Measurements from ENCODE around the gene TCF7L2. TPM values are rescaled to one million over a fixed set of nuclear protein-coding genes. Genes with fewer than 3 reads are reported as not detected.

Gene TCF7L2
- total and polyA plus RNA-seq, 9 of the 15 experiments (the other 6 are each of a cell fraction or from before 2014, with no cell fraction given): 0.32 to 2.8 (median 0.92) TPM

DNA sequence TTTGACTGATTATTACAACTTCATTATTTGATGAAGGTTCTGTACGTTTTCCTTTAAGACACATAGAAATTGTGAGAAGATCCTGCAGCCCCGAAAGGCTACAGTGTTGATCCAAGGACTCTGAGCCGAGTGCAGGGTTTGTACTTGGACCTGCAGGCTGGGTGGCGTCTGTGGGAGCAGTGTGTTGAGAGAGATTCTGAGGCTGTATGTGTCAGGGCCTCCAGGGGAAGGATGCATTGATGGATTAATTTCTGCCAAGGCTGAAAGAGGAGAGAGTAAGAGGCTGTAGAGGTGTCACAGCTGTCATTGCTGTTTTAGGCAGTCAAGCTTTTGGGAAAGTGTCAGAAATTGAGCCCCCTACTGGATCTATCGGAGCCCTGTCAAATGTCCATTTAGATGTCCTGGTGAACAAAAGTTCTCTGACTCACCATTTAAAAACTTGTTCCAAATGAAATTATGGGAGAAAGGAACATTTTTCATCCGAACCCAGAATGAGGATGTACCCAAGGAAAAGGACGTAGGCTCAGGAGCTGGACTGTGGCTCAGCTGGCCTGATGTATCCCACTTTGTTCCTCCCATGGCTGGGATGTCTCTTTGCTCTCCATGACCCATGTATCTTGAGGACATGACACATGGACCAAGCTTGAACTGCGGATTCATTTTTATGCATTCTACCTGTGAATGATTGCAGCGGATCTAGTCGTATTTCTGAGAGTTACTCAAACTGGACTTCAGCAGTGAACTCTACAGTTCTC is 102.2 kb downstream of the TCF7L2 start:
- no peaks in the 10 kb centered on the region for H4K20me1 ChIP-seq (replicated peaks; ENCODE audit: control insufficient read depth, insufficient read depth, low read length)
- in situ Hi-C loops (cut with MboI): no loop called here
- no peak overlapping the region for H3K4me2 ChIP-seq (ENCODE audit: insufficient read depth, low read length)
- peaks cover 0 to 7% of the 10 kb centered on the region in 2 experiments; a peak in 4 of 5 replicates for H3K4me1 ChIP-seq (replicated peaks in 1 of 2; ENCODE audit: control insufficient read depth in 2 of 2, insufficient read depth in 2 of 2, low read length in 2 of 2)
- intact Hi-C loops (cut with micrococcal nuclease): no loop called here
- FAIRE-seq (peak; percentile 66), DNase-seq (ENCODE audit: extremely low read depth in 1 of 4, low spot score in 3 of 4) (peak in 3 of 4 experiments; percentile 16 to 31 (median 24)), ATAC-seq (peak; percentile 85)
- BruUV-seq (replicated peaks): no TSS peak
- no peaks in the 10 kb centered on the region for H3K36me3 ChIP-seq (ENCODE audit: control insufficient read depth, insufficient read depth, low read length)
- H3K9ac ChIP-seq (ENCODE audit: insufficient read depth in 1 of 2, low read depth in 2 of 2, low read length in 2 of 2): no peak overlapping the region
- ChIA-PET POLR2A (interaction anchor here (0.6 to 0.8 kb wide), 2 partner anchors 301 to 518 kb away, joined by 3 read pairs; no protein-coding TSS in a partner anchor), CTCF (ENCODE audit: low intra/inter-chr PET ratio) (no interaction called here)
- H3K9me1 ChIP-seq (ENCODE audit: control insufficient read depth, insufficient read depth, low read length): no peaks in the 10 kb centered on the region
- H3K27me3 ChIP-seq (ENCODE audit: control insufficient read depth in 2 of 2, insufficient read depth in 2 of 2, low read length in 2 of 2): peaks cover 0 to 16% of the 10 kb centered on the region in 2 experiments; a peak in 3 of 5 replicates
- no peak overlapping the region for H3K4me3 ChIP-seq
- no peaks in the 10 kb centered on the region for H3K9me3 ChIP-seq (replicated peaks; ENCODE audit: control insufficient read depth, insufficient read depth, low read depth, low read length)
- no peak overlapping the region for H3K27ac ChIP-seq (ENCODE audit: extremely low read depth, low read depth, low read length)
- no peak overlapping the region for H2AFZ ChIP-seq (ENCODE audit: low read depth, low read length)
- 35% methylated on average over 10 of the region's 10 CpGs for WGBS (ENCODE audit: insufficient coverage, low coverage, missing lambda C conversion rate)
- H3K79me2 ChIP-seq (ENCODE audit: control insufficient read depth, insufficient read depth, low read length): no peaks in the 10 kb centered on the region
- TF ChIP-seq, protein P1, sequence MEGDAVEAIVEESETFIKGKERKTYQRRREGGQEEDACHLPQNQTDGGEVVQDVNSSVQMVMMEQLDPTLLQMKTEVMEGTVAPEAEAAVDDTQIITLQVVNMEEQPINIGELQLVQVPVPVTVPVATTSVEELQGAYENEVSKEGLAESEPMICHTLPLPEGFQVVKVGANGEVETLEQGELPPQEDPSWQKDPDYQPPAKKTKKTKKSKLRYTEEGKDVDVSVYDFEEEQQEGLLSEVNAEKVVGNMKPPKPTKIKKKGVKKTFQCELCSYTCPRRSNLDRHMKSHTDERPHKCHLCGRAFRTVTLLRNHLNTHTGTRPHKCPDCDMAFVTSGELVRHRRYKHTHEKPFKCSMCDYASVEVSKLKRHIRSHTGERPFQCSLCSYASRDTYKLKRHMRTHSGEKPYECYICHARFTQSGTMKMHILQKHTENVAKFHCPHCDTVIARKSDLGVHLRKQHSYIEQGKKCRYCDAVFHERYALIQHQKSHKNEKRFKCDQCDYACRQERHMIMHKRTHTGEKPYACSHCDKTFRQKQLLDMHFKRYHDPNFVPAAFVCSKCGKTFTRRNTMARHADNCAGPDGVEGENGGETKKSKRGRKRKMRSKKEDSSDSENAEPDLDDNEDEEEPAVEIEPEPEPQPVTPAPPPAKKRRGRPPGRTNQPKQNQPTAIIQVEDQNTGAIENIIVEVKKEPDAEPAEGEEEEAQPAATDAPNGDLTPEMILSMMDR (IDR thresholded peaks at IDR 0.05 in 2 of 3, conservative IDR thresholded peaks at IDR 0.05 in 1 of 3; ENCODE audit: insufficient read depth in 2 of 3, low read depth in 1 of 3, low read length in 3 of 3): peak in 2 of 3 experiments; percentile 31 to 34; a peak in 1 of 6 replicates
- TF ChIP-seq, protein P2, sequence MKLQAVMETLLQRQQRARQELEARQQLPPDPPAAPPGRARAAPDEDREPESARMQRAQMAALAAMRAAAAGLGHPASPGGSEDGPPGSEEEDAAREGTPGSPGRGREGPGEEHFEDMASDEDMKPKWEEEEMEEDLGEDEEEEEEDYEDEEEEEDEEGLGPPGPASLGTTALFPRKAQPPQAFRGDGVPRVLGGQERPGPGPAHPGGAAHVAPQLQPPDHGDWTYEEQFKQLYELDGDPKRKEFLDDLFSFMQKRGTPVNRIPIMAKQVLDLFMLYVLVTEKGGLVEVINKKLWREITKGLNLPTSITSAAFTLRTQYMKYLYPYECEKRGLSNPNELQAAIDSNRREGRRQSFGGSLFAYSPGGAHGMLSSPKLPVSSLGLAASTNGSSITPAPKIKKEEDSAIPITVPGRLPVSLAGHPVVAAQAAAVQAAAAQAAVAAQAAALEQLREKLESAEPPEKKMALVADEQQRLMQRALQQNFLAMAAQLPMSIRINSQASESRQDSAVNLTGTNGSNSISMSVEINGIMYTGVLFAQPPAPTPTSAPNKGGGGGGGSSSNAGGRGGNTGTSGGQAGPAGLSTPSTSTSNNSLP (IDR thresholded peaks at IDR 0.05; ENCODE audit: borderline replicate concordance, low read depth, low read length): no peak
- TF ChIP-seq KAT2B (IDR thresholded peaks at IDR 0.05; ENCODE audit: low read depth, low read length): no peak
- TF ChIP-seq EHMT2 (IDR thresholded peaks at IDR 0.05): no peak
- TF ChIP-seq, protein P3, sequence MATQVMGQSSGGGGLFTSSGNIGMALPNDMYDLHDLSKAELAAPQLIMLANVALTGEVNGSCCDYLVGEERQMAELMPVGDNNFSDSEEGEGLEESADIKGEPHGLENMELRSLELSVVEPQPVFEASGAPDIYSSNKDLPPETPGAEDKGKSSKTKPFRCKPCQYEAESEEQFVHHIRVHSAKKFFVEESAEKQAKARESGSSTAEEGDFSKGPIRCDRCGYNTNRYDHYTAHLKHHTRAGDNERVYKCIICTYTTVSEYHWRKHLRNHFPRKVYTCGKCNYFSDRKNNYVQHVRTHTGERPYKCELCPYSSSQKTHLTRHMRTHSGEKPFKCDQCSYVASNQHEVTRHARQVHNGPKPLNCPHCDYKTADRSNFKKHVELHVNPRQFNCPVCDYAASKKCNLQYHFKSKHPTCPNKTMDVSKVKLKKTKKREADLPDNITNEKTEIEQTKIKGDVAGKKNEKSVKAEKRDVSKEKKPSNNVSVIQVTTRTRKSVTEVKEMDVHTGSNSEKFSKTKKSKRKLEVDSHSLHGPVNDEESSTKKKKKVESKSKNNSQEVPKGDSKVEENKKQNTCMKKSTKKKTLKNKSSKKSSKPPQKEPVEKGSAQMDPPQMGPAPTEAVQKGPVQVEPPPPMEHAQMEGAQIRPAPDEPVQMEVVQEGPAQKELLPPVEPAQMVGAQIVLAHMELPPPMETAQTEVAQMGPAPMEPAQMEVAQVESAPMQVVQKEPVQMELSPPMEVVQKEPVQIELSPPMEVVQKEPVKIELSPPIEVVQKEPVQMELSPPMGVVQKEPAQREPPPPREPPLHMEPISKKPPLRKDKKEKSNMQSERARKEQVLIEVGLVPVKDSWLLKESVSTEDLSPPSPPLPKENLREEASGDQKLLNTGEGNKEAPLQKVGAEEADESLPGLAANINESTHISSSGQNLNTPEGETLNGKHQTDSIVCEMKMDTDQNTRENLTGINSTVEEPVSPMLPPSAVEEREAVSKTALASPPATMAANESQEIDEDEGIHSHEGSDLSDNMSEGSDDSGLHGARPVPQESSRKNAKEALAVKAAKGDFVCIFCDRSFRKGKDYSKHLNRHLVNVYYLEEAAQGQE (IDR thresholded peaks at IDR 0.05; ENCODE audit: borderline replicate concordance): peak; percentile 5; the same call in 1 of the 2 replicates
- TF ChIP-seq, protein P3 (CRISPR knock-in tag; IDR thresholded peaks at IDR 0.05; ENCODE audit: low read depth): no peak
- peak in 1 of 2 experiments; percentile 37; a peak in 2 of 4 replicates for TF ChIP-seq RAD21 (CRISPR knock-in tag; conservative IDR thresholded peaks at IDR 0.05 in 1 of 2, IDR thresholded peaks at IDR 0.05 in 1 of 2)
- TF ChIP-seq ZFP36 (IDR thresholded peaks at IDR 0.05; ENCODE audit: low read depth, low read length, partially characterized antibody): peak; percentile 8
